Heart left ventricle (tissue), 16 donors: Measurements from ENCODE around the gene MITF. TPM values are rescaled to one million over a fixed set of nuclear protein-coding genes. Genes with fewer than 3 reads are reported as not detected.

Experiments used
- ATAC-seq, 4 donors: fragments of 200-7000 bp; cut with Tn5 transposase; one replicate each; pipeline ENCODE4 v1.9.1; 2020 to 2022; ENCODE audit warnings: moderate library complexity in 4 of 4, mild to moderate bottlenecking in 3 of 4, moderate number of reproducible peaks in 1 of 4
- DNase-seq, 5 donors: peaks; one replicate each; pipeline ENCODE4 v3.0.0-alpha.2; 2020
- H3K27ac ChIP-seq, 12 donors: fragments of 200-600 bp; sonication (generic) in 4 of 12; one replicate each; pipeline versions ENCODE4 v1.5.0 to v1.8.0; 2016 to 2022; ENCODE audit warnings: mild to moderate bottlenecking in 2 of 12
- H3K27me3 ChIP-seq, 9 donors: fragments of 200-600 bp; sonication (generic) in 2 of 9; one replicate each; pipeline versions ENCODE4 v1.5.1 to v1.8.0; 2016 to 2022; ENCODE audit warnings: mild to moderate bottlenecking in 3 of 9
- H3K36me3 ChIP-seq, 9 donors: fragments of 200-600 bp; sonication (generic) in 2 of 9; one replicate each; pipeline versions ENCODE4 v1.5.0 to v1.8.0; 2018 to 2022; ENCODE audit warnings: mild to moderate bottlenecking in 2 of 9
- H3K4me1 ChIP-seq, 12 donors: fragments of 200-600 bp; sonication (generic) in 4 of 12; one replicate each; pipeline versions ENCODE4 v1.5.0 to v1.8.0; 2016 to 2022; ENCODE audit warnings: mild to moderate bottlenecking in 3 of 12
- H3K4me3 ChIP-seq, 12 donors: fragments of 200-600 bp; sonication (generic) in 4 of 12; one replicate each; pipeline versions ENCODE4 v1.5.0 to v1.8.0; 2017 to 2022; ENCODE audit warnings: mild to moderate bottlenecking in 9 of 12, moderate library complexity in 4 of 12
- H3K9me3 ChIP-seq, 12 donors: fragments of 200-600 bp; sonication (generic) in 4 of 12; one replicate each; pipeline versions ENCODE4 v1.5.0 to v1.8.0; 2016 to 2022; ENCODE audit warnings: mild to moderate bottlenecking in 1 of 12
- CTCF ChIP-seq, 12 donors: fragments of 200-600 bp; sonication (generic) in 4 of 12; IDR thresholded peaks; one replicate each; pipeline versions ENCODE4 v1.5.0 to v1.8.0; 2018 to 2022; ENCODE audit warnings: antibody characterized with exemption in 12 of 12, mild to moderate bottlenecking in 5 of 12
- POLR2A ChIP-seq, 2 donors: fragments of 450-650 bp; IDR thresholded peaks; one replicate each; pipeline ENCODE4 v1.6.1; 2017; ENCODE audit warnings: antibody characterized with exemption in 2 of 2, mild to moderate bottlenecking in 2 of 2, moderate library complexity in 2 of 2
- WGBS, 4 donors: extraction: QIAGEN DNeasy Blood & Tissue Kit in 2 of 4; methylation state at CpG; one replicate each; pipeline versions ENCODE4 v1.1.5 to v1.1.7; 2013 to 2018; 5-methylcytosine and 5-hydroxymethylcytosine counted together
- intact Hi-C, 10 donors: fragments of 100-400 bp; cut with DNase I; formaldehyde crosslinking; loops; one replicate each; pipeline versions ENCODE4 v1.11.1 to v1.14.2; 2022
- polyA plus RNA-seq, 2 donors: library from polyadenylated mRNA; stranded (reverse); fragments of 200-250 nt; gene quantifications; one replicate each; pipeline ENCODE4 v1.2.3, GENCODE V29; 2013
- total RNA-seq, 9 donors: library from RNA; depleted of rRNA in 2 of 9; stranded (reverse); fragments of >200 nt in 2 of 9; fragmentation: NEBNext Ultra II Directional in 3 of 9; extraction: Animal tissue kit (Norgen Biotek cat#: 25700) in 3 of 9; gene quantifications; one replicate each; pipeline versions ENCODE4 v1.1.0 to v1.2.4, GENCODE V29; 2016 to 2023
- donor health status: ischemic (EF 13 %, LVEDD 7.1; RV severe dilation, severe dysfunction).
- donor health status: healthy with polysubstance abuse.
- donor health status: DM: no; HTN: yes; CAD: no.
- donor health status: DM: no; HTN: no; CAD: no.
- donor health status: ischemic (EF 25% LVEDD 6.9; RV normal size, moderate dysfunction).
- donor health status: ischemic (EF 25% LVEDD 5.7; RV mildly dilated, moderate dysfunction).
- donor health status: healthy.
- donor health status: DM: yes; HTN: yes; CAD: no.
- donor health status: ischemic (EF 35%, LVEDD 5.7; RV mildly dilated, moderate dysfunction).
- donor health status: nonischemic (EF 11% LVEDD 7.7; RV severe dilation, severe dysfunction).
- donor health status: DM: yes; HTN: yes; CAD: no.
- donor health status: PGD.
- donor health status: ischemic (EF 29% LVEDD 5.4; RV normal size, mild dysfunction).
- donor health status: nonischemic (EF 23%, LVEDD 6.1; RV moderate dilation, normal function).

The MITF gene
- total and polyA plus RNA-seq, 11 donors, result 17.9 to 114 (median 81.1) TPM

GRCh38 chr3:70000028-70000410, 260.8 kb downstream of the MITF start:
- H3K4me3 ChIP-seq, result no peak overlapping the region
- H3K4me1 ChIP-seq, result no peaks in the 10 kb centered on the region
- no peak for ATAC-seq
- no peak for DNase-seq
- TF ChIP-seq CTCF (IDR thresholded peaks at IDR 0.05) (no peak), POLR2A (IDR thresholded peaks at IDR 0.05) (no peak)
- intact Hi-C loops, result no loop called here
- H3K36me3 ChIP-seq, result no peaks in the 10 kb centered on the region
- WGBS, 4 donors, result 74 to 88% (median 84%) methylated on average over 14 to 15 of the region's 15 CpGs
- H3K9me3 ChIP-seq, result peaks cover 0 to 9% (median 0%) of the 10 kb centered on the region in 12 donors
- H3K27ac ChIP-seq, result peak overlapping the region in 1 of 12 donors; percentile 64
- no peaks in the 10 kb centered on the region for H3K27me3 ChIP-seq

- Histone ChIP-seq H3K27me3 (no peaks in the 10 kb centered on the region), H3K36me3 (no peaks in the 10 kb centered on the region), H3K4me1 (no peaks in the 10 kb centered on the region), H3K4me3 (no peak overlapping the region), H3K27ac (no peak overlapping the region), H3K9me3 (peaks cover 0 to 9% (median 0%) of the 10 kb centered on the region in 12 donors)
- DNase-seq (no peak), ATAC-seq (no peak)
- WGBS, 4 donors, result 51 to 64% (median 56%) methylated on average over 4 of the region's 4 CpGs
- no peak for TF ChIP-seq CTCF (IDR thresholded peaks at IDR 0.05)
- TF ChIP-seq POLR2A (IDR thresholded peaks at IDR 0.05), result no peak
- intact Hi-C loops, result no loop called here
These were observed 261.4 kb downstream of the MITF start for GRCh38 chr3:70000563-70001081.

GRCh38 chr3:70003119-70003518, 263.9 kb downstream of the MITF start:
- no peak overlapping the region for H3K4me3 ChIP-seq
- TF ChIP-seq POLR2A (IDR thresholded peaks at IDR 0.05), result no peak
- no peak for TF ChIP-seq CTCF (IDR thresholded peaks at IDR 0.05)
- no peaks in the 10 kb centered on the region for H3K36me3 ChIP-seq
- H3K4me1 ChIP-seq, result no peaks in the 10 kb centered on the region
- DNase-seq (no peak), ATAC-seq (no peak)
- H3K27ac ChIP-seq, result no peak overlapping the region
- H3K9me3 ChIP-seq, result peaks cover 0 to 12% (median 0%) of the 10 kb centered on the region in 12 donors
- intact Hi-C loops, result no loop called here
- H3K27me3 ChIP-seq, result no peaks in the 10 kb centered on the region

- Histone ChIP-seq H3K4me1 (no peaks in the 10 kb centered on the region), H3K27ac (no peak overlapping the region), H3K27me3 (no peaks in the 10 kb centered on the region), H3K9me3 (peaks cover 0 to 12% (median 0%) of the 10 kb centered on the region in 12 donors), H3K4me3 (no peak overlapping the region), H3K36me3 (no peaks in the 10 kb centered on the region)
- TF ChIP-seq POLR2A (IDR thresholded peaks at IDR 0.05), result no peak
- TF ChIP-seq CTCF (IDR thresholded peaks at IDR 0.05), result no peak
- WGBS, 4 donors, result 82 to 92% (median 87%) methylated on average over 4 of the region's 4 CpGs
- DNase-seq (no peak), ATAC-seq (no peak)
- intact Hi-C loops, result no loop called here
These were observed 266.8 kb downstream of the MITF start for GRCh38 chr3:70006089-70006488.
